KMS-11 (cell line): Measurements from ENCODE around the gene CABCOCO1.

Source experiments
- H2AFZ ChIP-seq: fragments of 200-600 bp; sonication (generic); 2 replicates; pipeline ENCODE4 v1.6.1; 2016; ENCODE audit warnings: antibody characterized with exemption, mixed run types, low read depth
- H3K27ac ChIP-seq: fragments of 200-600 bp; sonication (generic); 2 replicates; pipeline ENCODE4 v1.6.1; 2016; ENCODE audit warnings: mild to moderate bottlenecking, mixed run types
- H3K27me3 ChIP-seq: fragments of 200-600 bp; sonication (generic); 2 replicates; pipeline ENCODE4 v1.6.1; 2017; ENCODE audit warnings: mild to moderate bottlenecking, low read depth, mixed run types, moderate library complexity; ENCODE audit not compliant: insufficient read depth
- H3K36me3 ChIP-seq: fragments of 200-600 bp; sonication (generic); 2 replicates; pipeline ENCODE4 v1.6.1; 2017; ENCODE audit warnings: mild to moderate bottlenecking, mixed run types; ENCODE audit not compliant: insufficient read depth
- H3K4me1 ChIP-seq: fragments of 200-600 bp; sonication (generic); 2 replicates; pipeline ENCODE4 v1.6.1; 2016; ENCODE audit warnings: mild to moderate bottlenecking, low read depth, mixed run types; ENCODE audit not compliant: poor library complexity, severe bottlenecking
- H3K4me2 ChIP-seq: fragments of 200-600 bp; sonication (generic); 2 replicates; pipeline ENCODE4 v1.7.0; 2016; ENCODE audit warnings: mild to moderate bottlenecking, mixed run types
- H3K4me3 ChIP-seq: fragments of 200-600 bp; sonication (generic); IDR thresholded peaks from 2 replicates; pipeline ENCODE4 v1.6.1; 2017; ENCODE audit warnings: low read depth, low read length, mixed read lengths; ENCODE audit not compliant: insufficient read depth
- H3K79me2 ChIP-seq: fragments of 200-600 bp; sonication (generic); 2 replicates; pipeline ENCODE4 v1.6.1; 2016; ENCODE audit warnings: low read depth, mixed run types; ENCODE audit not compliant: insufficient read depth
- H3K9ac ChIP-seq: fragments of 200-600 bp; sonication (generic); 2 replicates; pipeline ENCODE4 v1.6.1; 2016; ENCODE audit warnings: mild to moderate bottlenecking, mixed run types
- H4K20me1 ChIP-seq: fragments of 200-600 bp; sonication (generic); 2 replicates; pipeline ENCODE4 v1.6.1; 2016; ENCODE audit warnings: mild to moderate bottlenecking, mixed run types; ENCODE audit not compliant: insufficient read depth
- CTCF ChIP-seq: fragments of 200-600 bp; sonication (generic); conservative IDR thresholded peaks from 2 replicates; pipeline ENCODE4 v1.6.1; 2017; ENCODE audit warnings: low read depth, mild to moderate bottlenecking, antibody characterized with exemption, low read length, moderate library complexity, mixed read lengths

The CABCOCO1 gene

GRCh38 chr10:61623161-61623560 is 39.6 kb upstream of the CABCOCO1 start:
- Histone ChIP-seq H3K4me1 (no peaks in the 10 kb centered on the region), H3K79me2 (no peaks in the 10 kb centered on the region), H3K4me2 (no peak overlapping the region), H3K36me3 (no peaks in the 10 kb centered on the region), H3K27me3 (no peaks in the 10 kb centered on the region), H4K20me1 (no peaks in the 10 kb centered on the region), H2AFZ (no peak overlapping the region), H3K9ac (no peak overlapping the region), H3K27ac (no peak overlapping the region), H3K4me3 (no peak overlapping the region)
- TF ChIP-seq CTCF, result no peak

GRCh38 chr10:61626209-61626608 is 36.5 kb upstream of the CABCOCO1 start:
- H3K9ac ChIP-seq, result no peak overlapping the region
- no peaks in the 10 kb centered on the region for H3K36me3 ChIP-seq
- no peak overlapping the region for H3K27ac ChIP-seq
- no peak overlapping the region for H3K4me2 ChIP-seq
- H2AFZ ChIP-seq, result no peak overlapping the region
- TF ChIP-seq CTCF, result no peak
- no peak overlapping the region for H3K4me3 ChIP-seq
- H4K20me1 ChIP-seq, result no peaks in the 10 kb centered on the region
- H3K27me3 ChIP-seq, result no peaks in the 10 kb centered on the region
- no peaks in the 10 kb centered on the region for H3K79me2 ChIP-seq
- H3K4me1 ChIP-seq, result no peaks in the 10 kb centered on the region

GRCh38 chr10:61627266-61627665 is 35.5 kb upstream of the CABCOCO1 start:
- no peaks in the 10 kb centered on the region for H4K20me1 ChIP-seq
- no peak overlapping the region for H3K4me2 ChIP-seq
- H3K27ac ChIP-seq, result no peak overlapping the region
- no peak for TF ChIP-seq CTCF
- H3K27me3 ChIP-seq, result no peaks in the 10 kb centered on the region
- H3K36me3 ChIP-seq, result no peaks in the 10 kb centered on the region
- no peaks in the 10 kb centered on the region for H3K79me2 ChIP-seq
- no peaks in the 10 kb centered on the region for H3K4me1 ChIP-seq
- H2AFZ ChIP-seq, result no peak overlapping the region
- H3K4me3 ChIP-seq, result no peak overlapping the region
- no peak overlapping the region for H3K9ac ChIP-seq

- Histone ChIP-seq H3K4me2 (no peak overlapping the region), H3K9ac (no peak overlapping the region), H3K4me1 (no peaks in the 10 kb centered on the region), H3K36me3 (no peaks in the 10 kb centered on the region), H3K27me3 (no peaks in the 10 kb centered on the region), H4K20me1 (no peaks in the 10 kb centered on the region), H2AFZ (no peak overlapping the region), H3K27ac (no peak overlapping the region), H3K79me2 (no peaks in the 10 kb centered on the region), H3K4me3 (no peak overlapping the region)
- no peak for TF ChIP-seq CTCF
These were observed 34.4 kb upstream of the CABCOCO1 start for GRCh38 chr10:61628151-61628874.
